SIG-M5 treated with dmso at 0.1 percent for 504 hours (cell line): ENCODE data around the gene GRM1.

Experiments used
- DNase-seq: peaks from one replicate; lab custom pipeline; 2025; ENCODE audit not compliant: unreplicated experiment; lab: John Stamatoyannopoulos, UW

GRM1 gene

DNA sequence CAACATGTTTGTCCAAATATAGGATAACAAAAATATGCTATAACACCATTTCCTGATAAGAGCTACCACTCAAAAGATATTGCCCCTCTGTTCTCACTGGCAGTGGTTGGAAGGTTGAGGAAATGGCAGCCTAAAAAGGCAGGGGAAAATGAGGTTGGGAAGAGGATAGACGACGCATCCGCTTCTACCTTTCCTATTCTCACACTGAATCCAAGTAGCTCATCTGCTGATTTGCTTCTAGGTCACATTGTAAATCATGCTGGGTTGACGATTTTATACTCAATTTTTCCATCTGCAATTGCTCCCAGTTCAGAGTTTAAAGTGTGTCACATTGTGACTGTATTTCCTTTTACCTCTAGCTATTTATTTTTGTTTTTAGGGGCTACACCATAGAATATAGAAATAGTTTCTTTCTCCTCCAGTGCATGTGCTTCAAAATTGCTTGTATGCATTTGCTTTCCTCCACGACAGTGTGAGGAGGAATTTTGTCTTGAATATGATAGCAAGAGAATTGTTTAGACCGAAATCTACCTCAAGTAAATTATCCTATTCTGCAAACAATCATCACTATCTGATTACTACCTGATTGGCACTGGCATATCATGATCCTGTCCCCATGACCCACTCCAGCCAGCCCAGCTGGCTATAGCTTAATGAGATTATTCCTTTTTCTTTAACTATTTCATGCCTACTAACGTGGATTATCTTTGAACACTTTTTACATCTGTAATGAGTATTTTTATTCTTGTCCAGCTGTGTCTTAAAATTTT lies 335.2 kb downstream of the GRM1 start:
- no peak for DNase-seq

- no peak for DNase-seq
Observed at GRCh38 chr6:146364816-146365594, 336.1 kb downstream of the GRM1 start.

DNA sequence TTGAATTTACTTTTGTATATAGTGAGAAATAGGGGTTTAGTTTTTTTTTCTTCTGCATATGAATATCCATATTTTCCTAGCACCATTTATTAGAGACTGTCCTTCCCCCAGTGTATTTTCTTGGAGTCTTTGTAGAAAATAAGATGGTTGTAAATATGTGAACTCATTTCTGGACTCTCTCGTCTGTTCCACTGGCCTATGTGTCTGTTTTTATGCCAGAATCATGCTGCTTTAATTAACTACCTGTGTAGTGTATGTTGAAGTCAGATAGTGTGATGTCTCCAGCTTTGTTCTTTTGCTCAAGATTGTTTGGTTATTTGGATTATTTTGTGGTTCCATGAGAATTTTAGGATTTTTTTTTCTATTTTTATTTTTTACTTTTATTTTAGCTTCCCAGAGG lies 338.2 kb downstream of the GRM1 start:
- no peak for DNase-seq

DNA sequence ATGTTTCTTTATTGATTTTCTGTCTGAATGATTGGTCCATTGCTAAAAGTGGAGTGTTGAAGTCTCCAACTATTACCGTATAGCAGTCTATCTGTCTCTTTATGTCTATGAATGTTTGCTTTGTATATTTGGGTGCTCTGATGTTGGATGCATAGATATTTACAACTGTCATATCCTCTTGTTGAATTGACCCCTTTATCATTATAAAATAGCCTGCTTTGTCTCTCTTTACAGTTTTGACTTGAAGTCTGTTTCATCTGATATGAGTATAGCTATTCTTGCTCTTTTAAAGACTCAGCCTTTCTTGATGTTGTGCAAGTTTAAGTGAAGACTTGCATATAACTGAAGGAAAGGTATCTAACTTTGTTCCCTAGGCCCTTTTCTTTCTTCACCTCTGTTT lies 341.0 kb downstream of the GRM1 start:
- no peak for DNase-seq

DNA sequence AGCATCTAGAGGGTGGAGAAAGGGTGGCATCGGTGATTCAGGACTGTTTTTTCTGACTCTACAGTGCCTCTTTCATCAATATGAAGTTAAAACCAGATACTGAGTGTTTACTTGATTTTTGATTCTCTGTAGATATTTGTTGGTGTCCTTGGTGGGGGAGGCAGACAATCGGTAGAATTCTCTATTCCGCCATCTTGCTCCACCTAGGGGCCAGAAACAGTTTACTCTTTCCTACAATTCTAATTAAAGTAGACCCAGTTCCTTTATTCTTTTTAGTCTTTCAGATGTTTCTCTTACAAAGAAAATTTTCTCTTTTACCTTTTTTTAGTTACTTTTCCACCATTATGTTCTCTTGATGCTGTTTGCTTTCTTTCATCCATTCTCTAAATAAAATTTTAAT lies 352.6 kb downstream of the GRM1 start:
- no peak for DNase-seq

- no peak for DNase-seq
Observed at GRCh38 chr6:146388736-146389364, 360.0 kb downstream of the GRM1 start.

DNA sequence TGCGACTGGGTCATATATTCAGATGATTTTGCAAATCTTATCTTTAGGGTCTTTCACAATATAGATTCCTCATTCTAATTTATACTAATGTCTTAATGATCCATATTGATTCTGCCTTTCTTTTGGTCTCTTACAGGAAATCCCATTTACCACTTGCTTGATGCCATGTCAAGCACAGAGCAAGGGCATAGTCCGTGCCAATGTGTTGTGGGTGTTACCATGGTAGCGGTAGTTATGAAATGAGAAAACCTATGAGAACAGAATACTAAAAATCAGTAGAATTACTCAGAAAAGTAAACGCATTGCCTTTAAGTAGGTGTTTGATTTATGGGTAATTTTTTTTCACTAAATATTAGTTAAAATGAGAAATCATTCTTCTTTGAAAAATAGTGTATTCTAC lies 360.9 kb downstream of the GRM1 start:
- no peak for DNase-seq

GRCh38 chr6:146397638-146398037 lies 368.8 kb downstream of the GRM1 start:
- DNase-seq = no peak

DNA sequence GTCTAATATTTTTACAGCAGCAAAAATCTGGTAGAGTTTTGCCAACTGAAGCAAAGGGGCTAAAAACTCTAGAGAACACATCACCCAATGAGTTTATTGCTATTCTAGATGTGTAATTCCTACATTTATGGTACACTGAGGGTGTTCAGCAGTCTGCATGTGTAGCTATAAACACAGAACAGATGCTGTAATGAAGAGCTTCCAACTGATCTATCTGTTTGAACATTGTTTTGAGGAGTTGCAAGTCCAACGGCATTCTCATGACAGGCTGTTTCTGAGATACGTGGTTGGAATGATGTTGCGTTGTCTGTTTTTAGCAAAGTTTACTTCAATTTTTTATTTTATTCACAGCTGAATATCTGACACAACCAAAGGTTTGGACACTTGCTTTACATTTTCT lies 373.6 kb downstream of the GRM1 start:
- DNase-seq = no peak

- no peak for DNase-seq
Observed at GRCh38 chr6:146408583-146408982, 379.7 kb downstream of the GRM1 start.

DNA sequence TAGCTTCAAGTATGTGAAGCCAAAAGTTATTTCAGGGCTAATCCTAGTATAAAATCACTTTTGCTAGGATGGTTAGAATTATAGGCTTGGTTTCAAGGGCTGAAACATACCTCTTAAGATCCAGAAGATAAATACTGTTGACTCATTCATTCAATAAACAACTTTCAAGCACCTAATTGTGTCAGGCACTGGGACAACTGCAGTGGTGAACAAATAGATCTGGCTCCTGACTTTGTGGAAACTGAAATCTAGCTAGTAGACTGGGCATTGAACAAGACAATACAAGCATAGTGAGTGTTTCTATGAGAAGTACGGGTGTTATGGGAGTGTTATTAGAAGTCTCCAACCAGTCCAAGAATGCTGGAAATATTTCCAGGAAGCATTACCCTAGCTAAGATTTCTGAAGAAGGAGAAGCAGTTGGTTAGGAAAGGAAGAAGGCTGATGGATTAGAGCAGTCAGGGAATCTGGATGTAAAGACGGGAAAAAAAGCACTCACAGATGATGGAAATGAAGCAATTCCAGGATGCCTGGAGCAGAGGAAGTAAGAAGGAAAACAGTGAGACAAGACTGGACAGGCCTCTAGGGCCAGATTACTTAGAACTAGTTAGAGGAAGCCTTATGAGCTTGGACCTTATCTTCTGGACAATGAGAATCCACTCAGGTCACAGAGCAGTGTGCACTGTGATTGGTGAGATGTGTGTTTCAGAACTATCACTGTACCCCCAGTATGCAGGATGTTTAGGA lies 382.2 kb downstream of the GRM1 start:
- DNase-seq = no peak

DNA sequence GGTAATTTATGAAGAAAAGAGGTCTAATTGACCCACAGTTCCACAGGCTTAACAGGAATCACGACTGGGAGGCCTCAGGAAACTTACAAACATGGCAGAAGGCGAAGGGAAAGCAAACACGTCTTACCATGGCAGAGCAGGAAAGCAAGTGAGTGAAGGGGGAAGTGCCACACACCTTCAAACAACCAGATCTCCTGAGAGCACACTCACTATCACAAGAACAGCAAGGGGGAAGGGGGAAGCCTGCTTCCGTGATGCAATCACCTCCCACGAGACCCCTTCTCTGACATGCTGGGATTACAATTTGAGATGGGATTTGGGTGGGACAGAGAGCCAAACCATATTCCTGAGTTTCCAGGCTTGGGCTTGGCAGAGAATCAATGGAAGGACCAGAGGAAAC lies 390.7 kb downstream of the GRM1 start:
- no peak for DNase-seq

- DNase-seq = no peak
Observed at GRCh38 chr6:146420255-146420654, 391.4 kb downstream of the GRM1 start.

DNA sequence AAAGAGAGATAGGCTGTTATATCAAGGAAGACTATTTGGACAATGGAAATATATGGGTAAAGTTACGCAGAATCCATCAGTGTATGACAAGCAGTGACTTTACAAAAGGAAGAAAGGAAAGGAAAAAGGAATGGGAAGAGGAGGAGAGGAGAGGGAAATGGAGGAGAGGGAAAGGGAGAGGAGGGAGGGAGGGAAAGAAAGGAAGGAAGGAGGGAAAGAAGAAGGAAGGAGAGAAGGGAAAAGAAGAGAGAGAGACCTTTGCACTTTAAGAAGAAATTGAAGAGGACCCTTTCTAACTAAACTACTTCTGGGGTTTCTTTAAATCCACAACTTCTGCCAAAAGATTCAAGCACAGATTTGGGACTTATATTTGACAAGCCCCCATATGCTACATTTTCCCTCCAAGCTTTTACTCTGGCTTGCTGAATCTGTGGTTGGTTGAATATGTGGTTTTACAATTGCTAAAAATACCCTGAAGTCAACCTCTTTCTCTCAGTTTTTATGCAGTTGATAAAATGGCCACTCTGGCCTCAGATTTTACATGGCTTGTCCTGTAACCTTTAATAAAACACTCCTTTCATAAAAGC lies 394.0 kb downstream of the GRM1 start:
- DNase-seq = no peak

DNA sequence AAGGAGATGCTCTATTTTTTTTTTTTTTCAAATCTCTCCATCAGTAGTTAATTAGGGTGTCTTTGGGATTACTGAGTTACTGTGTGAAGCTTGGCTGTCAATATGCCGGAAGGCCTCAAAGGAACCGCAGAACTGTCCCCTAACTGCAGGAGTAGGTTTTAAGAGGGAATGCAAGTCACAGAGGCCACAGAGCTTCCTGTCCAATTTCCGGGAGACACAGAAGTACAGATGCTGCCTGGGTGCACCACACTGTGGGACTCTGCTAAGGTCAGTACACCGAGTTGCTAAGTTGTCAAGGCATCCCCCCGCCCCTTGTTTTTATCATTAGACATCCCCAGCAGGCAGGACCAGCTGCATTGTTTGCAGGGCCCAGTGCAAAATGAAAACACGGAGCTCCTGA lies 394.6 kb downstream of the GRM1 start:
- no peak for DNase-seq

DNA sequence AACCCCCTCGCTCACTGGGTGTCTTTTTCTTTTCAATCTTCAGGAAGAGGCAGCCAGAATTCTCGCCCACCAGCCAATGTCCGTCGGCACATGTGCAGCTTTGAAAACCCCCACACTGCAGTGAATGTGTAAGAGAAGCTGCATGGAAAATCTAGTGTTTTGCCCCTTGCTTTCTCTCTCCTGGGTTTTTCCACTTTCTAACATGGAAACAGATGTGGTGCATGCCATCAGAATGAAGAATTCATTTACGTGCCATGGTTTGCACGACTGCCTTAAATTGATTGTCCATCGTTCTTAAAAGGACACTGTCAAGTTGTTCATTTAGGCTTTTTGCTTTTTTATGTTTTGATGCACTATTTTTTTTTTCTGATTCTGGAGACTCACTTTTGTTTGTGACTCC lies 397.7 kb downstream of the GRM1 start:
- DNase-seq = no peak

DNA sequence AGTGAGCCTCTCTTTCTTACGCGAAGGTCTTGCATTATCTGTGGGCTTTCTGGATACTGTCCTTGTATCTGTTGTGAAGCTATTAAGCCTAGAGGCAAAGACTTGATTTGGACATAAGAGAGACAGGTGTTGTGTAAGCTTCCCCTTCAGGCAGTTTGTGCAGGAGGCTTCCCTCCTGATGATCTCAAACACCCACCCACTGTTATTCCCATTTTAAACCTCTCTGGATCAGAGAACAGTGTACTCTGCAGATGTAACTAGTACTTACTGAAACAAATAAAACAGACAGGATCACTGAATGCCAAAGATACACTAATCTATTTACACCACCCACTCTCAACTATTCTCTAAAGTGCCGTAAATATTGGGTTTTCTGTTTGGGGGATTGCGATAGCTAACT lies 401.0 kb downstream of the GRM1 start:
- no peak for DNase-seq

DNA sequence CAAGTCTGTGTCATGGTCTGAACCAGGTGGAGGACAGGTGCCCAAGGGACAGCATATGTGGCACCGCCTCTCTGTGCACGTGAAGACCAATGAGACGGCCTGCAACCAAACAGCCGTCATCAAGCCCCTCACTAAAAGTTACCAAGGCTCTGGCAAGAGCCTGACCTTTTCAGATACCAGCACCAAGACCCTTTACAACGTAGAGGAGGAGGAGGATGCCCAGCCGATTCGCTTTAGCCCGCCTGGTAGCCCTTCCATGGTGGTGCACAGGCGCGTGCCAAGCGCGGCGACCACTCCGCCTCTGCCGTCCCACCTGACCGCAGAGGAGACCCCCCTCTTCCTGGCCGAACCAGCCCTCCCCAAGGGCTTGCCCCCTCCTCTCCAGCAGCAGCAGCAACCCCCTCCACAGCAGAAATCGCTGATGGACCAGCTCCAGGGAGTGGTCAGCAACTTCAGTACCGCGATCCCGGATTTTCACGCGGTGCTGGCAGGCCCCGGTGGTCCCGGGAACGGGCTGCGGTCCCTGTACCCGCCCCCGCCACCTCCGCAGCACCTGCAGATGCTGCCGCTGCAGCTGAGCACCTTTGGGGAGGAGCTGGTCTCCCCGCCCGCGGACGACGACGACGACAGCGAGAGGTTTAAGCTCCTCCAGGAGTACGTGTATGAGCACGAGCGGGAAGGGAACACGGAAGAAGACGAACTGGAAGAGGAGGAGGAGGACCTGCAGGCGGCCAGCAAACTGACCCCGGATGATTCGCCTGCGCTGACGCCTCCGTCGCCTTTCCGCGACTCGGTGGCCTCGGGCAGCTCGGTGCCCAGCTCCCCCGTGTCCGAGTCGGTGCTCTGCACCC lies 405.2 kb downstream of the GRM1 start:
- no peak for DNase-seq

GRCh38 chr6:146434732-146435390 lies 406.0 kb downstream of the GRM1 start:
- DNase-seq = no peak

DNA sequence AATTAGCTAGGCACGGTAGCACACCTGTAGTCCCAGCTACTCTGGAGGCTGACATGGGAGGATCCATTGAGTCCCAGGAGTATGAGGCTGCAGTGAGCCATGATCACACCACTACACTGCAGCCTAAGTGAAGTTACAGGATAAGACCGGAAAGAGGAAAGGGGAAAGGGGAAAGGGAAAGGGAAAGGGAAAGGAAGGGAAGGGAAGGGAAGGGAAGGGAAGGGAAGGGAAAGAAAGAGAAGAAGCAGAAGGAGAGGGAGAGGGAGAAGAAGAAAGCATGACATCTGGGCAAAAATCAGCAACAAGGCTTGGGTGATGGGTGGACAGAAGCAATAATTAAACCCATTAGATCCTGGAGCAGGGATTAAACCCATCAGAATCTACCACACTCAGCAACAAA lies 413.0 kb downstream of the GRM1 start:
- no peak for DNase-seq
